ENCODE data around the gene MRPL34.

The MRPL34 gene

GRCh38 chr19:17323300-17323963 lies 17.8 kb downstream of the MRPL34 start:
- TF ChIP-seq CTCF (IDR thresholded peaks at IDR 0.05; ENCODE audit: low read depth, low read length) (no peak), EZH2phosphoT487 (IDR thresholded peaks at IDR 0.05; ENCODE audit: low read depth) (no peak)
- Histone ChIP-seq H4K20me1 (ENCODE audit: insufficient read depth, low read length) (no peaks in the 10 kb centered on the region), H3K4me3 (ENCODE audit: low read length) (no peak overlapping the region), H3K27ac (ENCODE audit: low read length) (no peak overlapping the region), H3K36me3 (replicated peaks; ENCODE audit: low read depth, low read length) (peaks cover 11% of the 10 kb centered on the region), H2AFZ (ENCODE audit: low read depth, low read length) (no peak overlapping the region), H3K79me2 (ENCODE audit: low read length) (no peaks in the 10 kb centered on the region), H3K4me2 (ENCODE audit: low read length) (no peak overlapping the region), H3K9ac (ENCODE audit: low read length) (no peak overlapping the region), H3K9me3 (ENCODE audit: insufficient read depth, low read length) (no peaks in the 10 kb centered on the region), H3K4me1 (ENCODE audit: low read length) (no peaks in the 10 kb centered on the region), H3K27me3 (ENCODE audit: low read depth, low read length) (no peaks in the 10 kb centered on the region)

DNA sequence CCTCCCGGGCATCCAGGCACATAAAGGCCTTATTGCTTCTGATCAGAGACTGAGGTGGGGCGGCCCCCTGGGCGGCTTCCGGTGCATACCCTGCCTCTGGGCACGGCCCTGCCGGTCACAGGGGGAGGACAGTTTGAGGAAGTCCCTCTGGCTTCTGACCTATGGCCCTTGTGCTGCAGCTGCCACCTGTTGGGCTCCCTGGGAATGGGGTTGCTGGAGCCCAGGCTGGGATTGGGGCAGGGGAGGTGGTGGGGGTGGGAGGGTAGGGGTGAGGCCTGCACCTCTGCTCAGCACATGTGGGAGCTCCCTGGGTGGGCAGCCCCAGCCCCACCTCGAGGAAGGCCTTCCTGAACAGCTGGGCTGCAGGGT lies 18.3 kb downstream of the MRPL34 start:
- Histone ChIP-seq H4K20me1 (ENCODE audit: insufficient read depth, low read length) (no peaks in the 10 kb centered on the region), H3K9me3 (ENCODE audit: insufficient read depth, low read length) (no peaks in the 10 kb centered on the region), H3K4me1 (ENCODE audit: low read length) (no peaks in the 10 kb centered on the region), H3K27ac (ENCODE audit: low read length) (no peak overlapping the region), H2AFZ (ENCODE audit: low read depth, low read length) (no peak overlapping the region), H3K4me3 (ENCODE audit: low read length) (no peak overlapping the region), H3K4me2 (ENCODE audit: low read length) (no peak overlapping the region), H3K9ac (ENCODE audit: low read length) (no peak overlapping the region), H3K27me3 (ENCODE audit: low read depth, low read length) (no peaks in the 10 kb centered on the region), H3K79me2 (ENCODE audit: low read length) (no peaks in the 10 kb centered on the region), H3K36me3 (replicated peaks; ENCODE audit: low read depth, low read length) (peaks cover 11% of the 10 kb centered on the region)
- TF ChIP-seq EZH2phosphoT487 (IDR thresholded peaks at IDR 0.05; ENCODE audit: low read depth) (no peak), CTCF (IDR thresholded peaks at IDR 0.05; ENCODE audit: low read depth, low read length) (no peak)

DNA sequence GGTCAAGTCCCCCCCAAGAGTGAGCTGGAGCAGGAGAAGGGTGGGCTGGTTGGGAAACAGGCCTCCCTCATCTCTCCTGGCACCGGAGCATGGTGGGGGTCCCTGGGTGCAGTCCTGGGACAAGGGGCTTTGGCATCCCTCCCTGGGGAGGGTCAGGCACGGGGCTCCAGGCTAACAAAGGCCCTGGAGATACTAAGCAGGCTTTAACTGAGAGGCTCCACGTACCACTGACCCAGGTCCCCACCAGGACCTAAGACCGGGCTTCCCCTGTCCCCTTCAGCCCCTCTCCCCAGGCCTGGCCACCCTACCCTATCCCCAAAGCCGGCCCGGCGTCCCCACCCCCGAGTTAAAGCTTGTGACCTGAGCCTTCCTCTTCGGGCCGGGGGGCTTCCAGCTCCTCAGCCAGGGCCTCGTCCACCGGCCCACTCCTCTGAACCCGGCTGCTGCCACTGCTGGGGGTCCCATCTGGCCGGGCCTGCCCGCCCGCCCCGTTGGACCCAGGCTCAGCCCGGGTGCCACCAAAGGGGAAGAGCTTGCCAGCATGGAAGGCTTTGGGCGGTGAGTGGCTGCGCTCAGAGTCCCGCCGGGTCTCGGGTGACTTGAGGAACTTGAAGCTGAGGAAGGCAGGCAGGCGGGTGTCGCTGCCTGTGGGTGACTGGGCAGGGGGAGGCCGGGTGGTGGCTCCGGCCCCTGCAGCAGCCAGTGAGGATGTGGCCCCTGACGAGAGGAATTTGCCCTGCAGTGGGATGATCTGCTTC lies 18.9 kb downstream of the MRPL34 start:
- H3K27me3 ChIP-seq (ENCODE audit: low read depth, low read length): no peaks in the 10 kb centered on the region
- no peak overlapping the region for H2AFZ ChIP-seq (ENCODE audit: low read depth, low read length)
- no peaks in the 10 kb centered on the region for H3K4me1 ChIP-seq (ENCODE audit: low read length)
- no peaks in the 10 kb centered on the region for H3K9me3 ChIP-seq (ENCODE audit: insufficient read depth, low read length)
- H3K4me2 ChIP-seq (ENCODE audit: low read length): no peak overlapping the region
- H3K4me3 ChIP-seq (ENCODE audit: low read length): no peak overlapping the region
- TF ChIP-seq EZH2phosphoT487 (IDR thresholded peaks at IDR 0.05; ENCODE audit: low read depth) (no peak), CTCF (IDR thresholded peaks at IDR 0.05; ENCODE audit: low read depth, low read length) (no peak)
- H4K20me1 ChIP-seq (ENCODE audit: insufficient read depth, low read length): no peaks in the 10 kb centered on the region
- no peaks in the 10 kb centered on the region for H3K79me2 ChIP-seq (ENCODE audit: low read length)
- no peak overlapping the region for H3K27ac ChIP-seq (ENCODE audit: low read length)
- H3K9ac ChIP-seq (ENCODE audit: low read length): no peak overlapping the region
- H3K36me3 ChIP-seq (replicated peaks; ENCODE audit: low read depth, low read length): peaks cover 11% of the 10 kb centered on the region

- Histone ChIP-seq H3K9me3 (ENCODE audit: insufficient read depth, low read length) (no peaks in the 10 kb centered on the region), H3K27me3 (ENCODE audit: low read depth, low read length) (no peaks in the 10 kb centered on the region), H3K4me3 (ENCODE audit: low read length) (no peak overlapping the region), H3K4me1 (ENCODE audit: low read length) (no peaks in the 10 kb centered on the region), H3K4me2 (ENCODE audit: low read length) (no peak overlapping the region), H3K79me2 (ENCODE audit: low read length) (no peaks in the 10 kb centered on the region), H2AFZ (ENCODE audit: low read depth, low read length) (no peak overlapping the region), H4K20me1 (ENCODE audit: insufficient read depth, low read length) (no peaks in the 10 kb centered on the region), H3K9ac (ENCODE audit: low read length) (no peak overlapping the region), H3K36me3 (replicated peaks; ENCODE audit: low read depth, low read length) (peaks cover 11% of the 10 kb centered on the region), H3K27ac (ENCODE audit: low read length) (no peak overlapping the region)
- TF ChIP-seq EZH2phosphoT487 (IDR thresholded peaks at IDR 0.05; ENCODE audit: low read depth) (no peak), CTCF (IDR thresholded peaks at IDR 0.05; ENCODE audit: low read depth, low read length) (no peak)
These were observed 19.5 kb downstream of the MRPL34 start for GRCh38 chr19:17325133-17325532.
